ENCODE data around the gene TSEN54.

The TSEN54 gene

DNA sequence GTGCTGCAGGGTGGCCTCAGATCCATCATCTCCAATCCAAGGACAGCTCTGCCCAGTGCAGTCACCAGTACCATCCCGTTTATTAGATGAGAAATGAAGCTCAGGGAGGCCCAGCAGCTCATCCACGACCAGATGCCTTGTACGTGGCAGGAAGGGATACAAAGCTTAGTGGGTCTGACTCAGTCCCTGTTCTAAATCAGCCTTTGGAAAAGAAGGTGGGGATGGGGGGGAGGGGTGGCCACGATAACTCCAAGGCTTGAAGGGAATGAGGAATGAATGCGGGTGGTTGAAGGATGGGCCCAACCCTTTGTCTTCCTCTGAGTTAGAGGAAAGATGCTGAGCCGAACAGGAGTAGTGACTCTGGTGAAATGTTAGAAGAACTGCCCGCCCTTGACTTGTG lies 34.9 kb downstream of the TSEN54 start:
- TF ChIP-seq TAF1 (IDR thresholded peaks at IDR 0.05; ENCODE audit: low read depth) (no peak), EGR1 (IDR thresholded peaks at IDR 0.05) (no peak), CEBPB (IDR thresholded peaks at IDR 0.05) (no peak), CREB1 (IDR thresholded peaks at IDR 0.05; ENCODE audit: low read depth) (no peak), NFIC (IDR thresholded peaks at IDR 0.05) (no peak), RAD21 (IDR thresholded peaks at IDR 0.05; ENCODE audit: low read depth) (no peak), FOXM1 (IDR thresholded peaks at IDR 0.05; ENCODE audit: borderline replicate concordance, low read depth) (no peak), TEAD4 (IDR thresholded peaks at IDR 0.05) (no peak), YY1 (IDR thresholded peaks at IDR 0.05; ENCODE audit: low read depth) (no peak), ZBTB7A (IDR thresholded peaks at IDR 0.05; ENCODE audit: low read depth) (no peak), TCF12 (IDR thresholded peaks at IDR 0.05; ENCODE audit: low read depth) (no peak)
- TF ChIP-seq, protein P1, sequence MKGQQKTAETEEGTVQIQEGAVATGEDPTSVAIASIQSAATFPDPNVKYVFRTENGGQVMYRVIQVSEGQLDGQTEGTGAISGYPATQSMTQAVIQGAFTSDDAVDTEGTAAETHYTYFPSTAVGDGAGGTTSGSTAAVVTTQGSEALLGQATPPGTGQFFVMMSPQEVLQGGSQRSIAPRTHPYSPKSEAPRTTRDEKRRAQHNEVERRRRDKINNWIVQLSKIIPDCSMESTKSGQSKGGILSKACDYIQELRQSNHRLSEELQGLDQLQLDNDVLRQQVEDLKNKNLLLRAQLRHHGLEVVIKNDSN (IDR thresholded peaks at IDR 0.05) = no peak
- TF ChIP-seq, protein P2, sequence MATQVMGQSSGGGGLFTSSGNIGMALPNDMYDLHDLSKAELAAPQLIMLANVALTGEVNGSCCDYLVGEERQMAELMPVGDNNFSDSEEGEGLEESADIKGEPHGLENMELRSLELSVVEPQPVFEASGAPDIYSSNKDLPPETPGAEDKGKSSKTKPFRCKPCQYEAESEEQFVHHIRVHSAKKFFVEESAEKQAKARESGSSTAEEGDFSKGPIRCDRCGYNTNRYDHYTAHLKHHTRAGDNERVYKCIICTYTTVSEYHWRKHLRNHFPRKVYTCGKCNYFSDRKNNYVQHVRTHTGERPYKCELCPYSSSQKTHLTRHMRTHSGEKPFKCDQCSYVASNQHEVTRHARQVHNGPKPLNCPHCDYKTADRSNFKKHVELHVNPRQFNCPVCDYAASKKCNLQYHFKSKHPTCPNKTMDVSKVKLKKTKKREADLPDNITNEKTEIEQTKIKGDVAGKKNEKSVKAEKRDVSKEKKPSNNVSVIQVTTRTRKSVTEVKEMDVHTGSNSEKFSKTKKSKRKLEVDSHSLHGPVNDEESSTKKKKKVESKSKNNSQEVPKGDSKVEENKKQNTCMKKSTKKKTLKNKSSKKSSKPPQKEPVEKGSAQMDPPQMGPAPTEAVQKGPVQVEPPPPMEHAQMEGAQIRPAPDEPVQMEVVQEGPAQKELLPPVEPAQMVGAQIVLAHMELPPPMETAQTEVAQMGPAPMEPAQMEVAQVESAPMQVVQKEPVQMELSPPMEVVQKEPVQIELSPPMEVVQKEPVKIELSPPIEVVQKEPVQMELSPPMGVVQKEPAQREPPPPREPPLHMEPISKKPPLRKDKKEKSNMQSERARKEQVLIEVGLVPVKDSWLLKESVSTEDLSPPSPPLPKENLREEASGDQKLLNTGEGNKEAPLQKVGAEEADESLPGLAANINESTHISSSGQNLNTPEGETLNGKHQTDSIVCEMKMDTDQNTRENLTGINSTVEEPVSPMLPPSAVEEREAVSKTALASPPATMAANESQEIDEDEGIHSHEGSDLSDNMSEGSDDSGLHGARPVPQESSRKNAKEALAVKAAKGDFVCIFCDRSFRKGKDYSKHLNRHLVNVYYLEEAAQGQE (IDR thresholded peaks at IDR 0.05; ENCODE audit: low read depth) = no peak

DNA sequence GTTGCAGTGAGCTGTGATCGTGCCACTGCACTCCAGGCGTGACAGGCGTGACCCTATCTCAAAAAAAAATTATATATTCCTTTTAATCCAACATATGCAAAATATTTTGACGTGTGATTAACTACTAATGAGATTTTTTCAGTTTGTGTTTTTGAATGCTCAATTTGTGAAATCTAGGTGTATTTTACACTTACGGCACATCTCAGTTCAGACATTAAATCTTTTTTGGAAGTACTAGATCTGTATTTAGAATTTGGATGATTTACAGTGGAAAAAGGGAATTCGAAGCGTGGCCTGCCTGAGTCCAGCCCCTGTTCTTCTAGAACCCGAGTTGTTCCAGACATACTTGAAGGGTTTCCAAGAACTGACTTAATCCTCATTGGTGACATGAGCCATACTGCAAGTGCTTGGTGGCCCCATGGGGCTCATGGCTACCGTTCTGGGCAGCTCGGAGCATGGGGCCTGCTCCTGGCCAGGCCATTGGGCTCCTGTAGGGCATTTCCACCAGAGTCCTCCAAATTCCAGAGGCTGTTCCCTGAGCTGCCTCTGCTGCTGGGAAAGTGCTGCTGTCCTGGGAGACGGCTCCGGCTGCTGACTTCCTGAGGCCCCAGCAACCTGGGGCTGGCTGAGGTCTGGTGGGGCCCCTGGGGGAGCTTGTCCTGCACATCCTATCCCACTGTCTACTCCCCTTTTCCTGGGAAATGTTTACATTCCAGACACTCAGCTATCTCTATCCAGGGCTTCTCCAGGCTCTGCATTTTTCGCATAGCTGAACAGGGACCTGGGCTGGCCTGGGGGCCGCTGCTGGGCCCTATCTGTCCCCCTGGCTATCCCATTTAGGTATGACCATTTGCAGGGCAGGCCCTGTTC lies 36.3 kb downstream of the TSEN54 start:
- TF ChIP-seq NFIC (IDR thresholded peaks at IDR 0.05) = no peak
- no peak for TF ChIP-seq EGR1 (IDR thresholded peaks at IDR 0.05)
- TF ChIP-seq TAF1 (IDR thresholded peaks at IDR 0.05; ENCODE audit: low read depth) = no peak
- TF ChIP-seq EP300 (IDR thresholded peaks at IDR 0.05; ENCODE audit: borderline replicate concordance) = no peak
- TF ChIP-seq FOXM1 (IDR thresholded peaks at IDR 0.05; ENCODE audit: borderline replicate concordance, low read depth) = no peak
- TF ChIP-seq CREB1 (IDR thresholded peaks at IDR 0.05; ENCODE audit: low read depth) = no peak
- TF ChIP-seq, protein P3, sequence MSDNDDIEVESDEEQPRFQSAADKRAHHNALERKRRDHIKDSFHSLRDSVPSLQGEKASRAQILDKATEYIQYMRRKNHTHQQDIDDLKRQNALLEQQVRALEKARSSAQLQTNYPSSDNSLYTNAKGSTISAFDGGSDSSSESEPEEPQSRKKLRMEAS (IDR thresholded peaks at IDR 0.05) = no peak
- TF ChIP-seq, protein P2 (IDR thresholded peaks at IDR 0.05; ENCODE audit: low read depth) = no peak
- TF ChIP-seq TEAD4 (IDR thresholded peaks at IDR 0.05) = no peak
- TF ChIP-seq RAD21 (IDR thresholded peaks at IDR 0.05; ENCODE audit: low read depth) = no peak
- TF ChIP-seq YY1 (IDR thresholded peaks at IDR 0.05; ENCODE audit: low read depth) = no peak
- TF ChIP-seq TCF12 (IDR thresholded peaks at IDR 0.05; ENCODE audit: low read depth) = no peak
- no peak for TF ChIP-seq CEBPB (IDR thresholded peaks at IDR 0.05)
- TF ChIP-seq, protein P1 (IDR thresholded peaks at IDR 0.05) = no peak
- TF ChIP-seq ZBTB7A (IDR thresholded peaks at IDR 0.05; ENCODE audit: low read depth) = no peak

DNA sequence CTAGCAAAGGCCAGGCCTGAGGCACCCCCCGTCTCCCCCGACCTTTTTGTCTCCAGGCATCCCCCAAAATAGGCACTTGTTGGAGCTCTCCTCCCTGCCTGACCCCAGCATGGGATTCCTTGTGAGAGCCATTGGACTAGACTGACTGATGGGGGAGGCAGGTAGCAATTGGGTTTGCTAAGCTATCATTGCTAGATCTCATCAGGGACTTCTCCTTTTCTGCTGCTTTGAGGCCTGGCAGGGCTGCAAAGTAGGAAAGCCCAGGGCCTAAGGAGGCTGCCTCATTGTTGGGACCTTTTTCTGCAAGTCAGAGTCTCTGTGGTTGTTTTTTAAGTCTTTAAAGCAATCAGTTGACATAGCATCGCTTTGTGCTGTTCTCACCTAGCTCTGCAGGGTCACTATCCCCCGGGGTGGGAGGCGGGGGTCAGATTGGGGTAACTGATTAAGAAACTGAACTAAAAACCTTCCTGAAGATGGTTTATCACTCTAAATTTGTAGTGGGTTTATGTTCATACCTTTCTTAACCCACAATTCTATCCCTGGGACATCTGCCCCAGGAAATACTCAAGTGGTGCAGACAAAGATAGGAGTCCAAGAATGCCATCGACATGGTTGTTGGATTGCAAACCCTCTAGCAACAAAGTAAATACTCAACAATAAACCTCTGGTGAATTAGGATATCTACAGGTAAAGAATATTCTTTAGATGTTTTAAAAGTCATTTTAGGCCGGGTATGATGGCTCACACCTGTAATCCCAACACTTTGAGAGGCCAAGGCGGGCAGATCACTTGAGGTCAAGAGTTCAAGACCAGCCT lies 37.2 kb downstream of the TSEN54 start:
- no peak for TF ChIP-seq CEBPB (IDR thresholded peaks at IDR 0.05)
- no peak for TF ChIP-seq RAD21 (IDR thresholded peaks at IDR 0.05; ENCODE audit: low read depth)
- no peak for TF ChIP-seq TCF12 (IDR thresholded peaks at IDR 0.05; ENCODE audit: low read depth)
- TF ChIP-seq, protein P3 (IDR thresholded peaks at IDR 0.05) = no peak
- no peak for TF ChIP-seq ZBTB7A (IDR thresholded peaks at IDR 0.05; ENCODE audit: low read depth)
- TF ChIP-seq YY1 (IDR thresholded peaks at IDR 0.05; ENCODE audit: low read depth) = no peak
- TF ChIP-seq EP300 (IDR thresholded peaks at IDR 0.05; ENCODE audit: borderline replicate concordance) = no peak
- TF ChIP-seq TEAD4 (IDR thresholded peaks at IDR 0.05) = no peak
- TF ChIP-seq, protein P1 (IDR thresholded peaks at IDR 0.05) = no peak
- no peak for TF ChIP-seq FOXM1 (IDR thresholded peaks at IDR 0.05; ENCODE audit: borderline replicate concordance, low read depth)
- TF ChIP-seq EGR1 (IDR thresholded peaks at IDR 0.05) = no peak
- no peak for TF ChIP-seq NFIC (IDR thresholded peaks at IDR 0.05)
- no peak for TF ChIP-seq CREB1 (IDR thresholded peaks at IDR 0.05; ENCODE audit: low read depth)
- TF ChIP-seq TAF1 (IDR thresholded peaks at IDR 0.05; ENCODE audit: low read depth) = no peak
- TF ChIP-seq, protein P2 (IDR thresholded peaks at IDR 0.05; ENCODE audit: low read depth) = no peak

Data from Ishikawa (cell line).